NCI-H1694 (cell line): Measurements from ENCODE around the gene CEP19.
"Not testable (repeated sequence)": the region's sequence is repeated elsewhere in the genome, so short reads cannot be mapped to it uniquely, and the experiment has no call there.

Experiments used
- DNase-seq: peaks from one replicate; lab custom pipeline; 2025; lab: John Stamatoyannopoulos, UW

CEP19 gene, protein sequence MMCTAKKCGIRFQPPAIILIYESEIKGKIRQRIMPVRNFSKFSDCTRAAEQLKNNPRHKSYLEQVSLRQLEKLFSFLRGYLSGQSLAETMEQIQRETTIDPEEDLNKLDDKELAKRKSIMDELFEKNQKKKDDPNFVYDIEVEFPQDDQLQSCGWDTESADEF

DNA sequence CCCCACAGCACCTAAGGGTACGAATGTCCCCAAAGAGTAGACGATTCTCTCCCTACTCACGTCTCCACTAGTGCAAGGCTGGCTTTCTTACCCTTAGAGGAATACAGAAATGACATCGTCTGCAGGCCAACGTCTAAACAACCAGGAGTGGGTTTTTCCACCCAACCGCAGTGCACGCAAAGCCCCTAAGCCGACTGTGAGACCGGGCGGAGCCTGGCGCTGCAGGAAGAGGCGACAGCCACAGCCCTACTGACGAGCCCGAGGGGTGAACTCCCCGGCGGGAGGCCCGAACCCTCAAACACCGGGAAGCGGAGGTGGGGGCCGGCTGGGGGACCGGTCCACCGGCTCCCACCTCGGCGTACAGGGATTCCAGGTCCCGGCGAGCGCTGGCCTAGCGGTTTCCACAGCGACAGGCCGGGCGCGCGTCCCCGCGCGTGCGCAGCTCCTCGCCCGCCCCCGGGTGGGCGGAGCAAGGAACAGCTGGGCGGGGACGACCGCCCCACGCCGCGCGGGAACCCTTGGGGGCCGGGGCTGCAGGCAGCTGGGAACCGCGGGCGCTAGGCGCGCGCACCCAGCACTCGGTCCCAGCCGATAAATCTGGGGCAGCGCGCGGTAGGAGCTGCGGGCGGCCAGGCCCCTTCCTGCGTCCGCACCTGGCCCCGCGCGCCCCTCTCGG, at the start of gene CEP19, which contains the start of gene PIGX:
Gene CEP19 (minus strand): TSS at position 413 of the 676 bp plus-strand sequence. CDS start 3,593 bp downstream, outside the sequence.
Gene PIGX (plus strand): TSS at position 540 of the 676 bp plus-strand sequence.
- peak; percentile 64 for DNase-seq

DNA sequence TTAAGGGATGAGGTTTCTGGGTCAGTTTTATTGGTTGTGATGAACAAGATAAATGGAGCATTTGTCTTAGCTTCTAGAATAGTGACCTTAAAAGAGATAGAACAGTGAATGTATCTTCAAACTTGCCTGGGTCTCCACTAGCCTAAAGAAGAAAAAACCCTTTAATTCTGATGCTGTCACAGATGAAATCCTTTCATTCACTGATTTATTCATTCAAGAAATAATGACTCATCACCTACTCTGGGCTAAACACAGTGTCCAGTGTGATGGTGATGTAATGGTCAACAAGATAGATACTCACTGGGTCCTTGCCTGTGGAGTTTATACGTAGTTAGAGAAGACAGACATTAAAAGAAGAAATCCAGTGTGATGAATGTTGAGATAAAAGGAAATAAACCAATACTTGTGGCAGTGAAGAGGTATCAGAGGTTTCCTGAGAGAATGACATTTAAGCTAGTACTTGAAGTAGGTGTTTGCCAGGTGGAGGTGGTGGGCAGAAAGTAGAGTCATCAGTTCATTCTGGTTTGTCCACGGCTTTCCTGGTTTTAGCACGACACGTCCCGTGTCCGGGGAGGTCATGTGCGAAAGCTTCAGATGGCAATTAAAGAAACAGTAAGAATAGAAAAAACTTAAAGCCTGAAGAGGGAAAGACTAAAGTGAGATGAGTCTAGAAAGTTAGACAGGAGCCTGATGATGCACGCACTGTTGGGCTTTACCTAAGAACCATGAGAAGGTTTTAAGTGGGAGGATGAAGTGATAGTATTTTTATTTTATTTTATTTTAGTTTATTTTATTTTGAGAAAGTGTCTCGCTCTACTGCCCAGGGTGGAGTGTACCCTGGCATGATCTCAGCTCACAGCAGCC, 46.1 kb upstream of the CEP19 start:
- DNase-seq: no peak

DNA sequence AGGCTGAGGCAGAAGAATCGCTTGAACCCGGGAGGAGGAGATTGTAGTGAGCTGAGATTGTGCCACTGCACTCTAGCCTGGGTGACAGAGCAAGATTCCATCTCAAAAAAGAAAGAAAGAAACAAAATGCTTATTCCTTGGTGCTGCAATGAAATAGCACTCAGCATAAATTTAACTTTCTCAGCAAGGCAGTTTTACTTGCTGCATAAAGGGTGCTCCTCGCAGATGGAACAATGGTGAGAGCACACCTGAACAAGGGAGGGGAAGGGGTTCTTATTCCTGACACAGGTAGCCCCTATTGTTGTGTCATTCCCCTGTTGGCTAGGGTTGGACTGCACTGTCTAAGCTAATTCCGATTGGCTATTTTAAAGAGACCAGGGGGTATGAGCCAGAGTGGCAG, 44.7 kb upstream of the CEP19 start:
- DNase-seq: no peak

DNA sequence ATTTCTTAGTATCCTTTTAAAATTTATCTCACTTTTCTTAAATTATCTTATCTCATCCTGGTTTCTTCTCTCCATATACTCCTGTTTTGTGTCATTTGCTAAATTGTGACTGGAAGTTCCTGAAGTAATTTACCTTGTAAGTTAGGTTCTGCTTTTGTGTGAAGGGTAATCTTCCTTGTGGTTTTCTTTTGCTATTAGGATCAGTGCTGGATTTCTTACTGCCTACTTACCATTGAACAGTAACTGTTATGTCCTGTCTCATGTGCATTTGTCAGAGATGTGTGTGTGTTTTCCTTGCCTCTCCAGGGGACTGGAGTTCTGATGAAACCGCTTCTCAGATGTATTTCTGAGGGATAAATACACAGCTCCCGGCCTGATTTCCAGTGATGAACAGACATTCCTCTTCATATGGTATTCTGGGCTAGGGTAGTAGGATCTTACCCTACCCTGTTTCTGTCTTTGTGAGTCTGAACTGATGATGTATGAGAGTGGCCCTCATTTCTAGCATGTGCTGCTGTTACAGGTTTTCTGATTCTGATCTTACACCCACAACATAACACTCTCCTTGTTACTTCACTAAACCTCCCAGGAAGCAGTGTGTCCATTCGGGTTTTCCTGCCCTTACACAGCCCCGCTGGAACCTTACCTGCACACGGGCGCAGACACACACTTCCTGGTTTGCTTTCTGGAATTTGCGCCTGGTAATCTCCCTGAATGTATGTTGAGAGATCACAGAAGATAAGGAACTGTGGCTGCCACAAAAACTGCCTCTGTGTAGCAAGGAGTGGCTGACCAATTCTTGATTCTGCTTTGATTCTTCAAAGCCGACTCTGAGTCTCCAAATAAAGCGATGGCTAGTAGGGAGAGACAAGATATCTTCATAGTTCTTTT, 42.3 kb upstream of the CEP19 start:
- DNase-seq: no peak

DNA sequence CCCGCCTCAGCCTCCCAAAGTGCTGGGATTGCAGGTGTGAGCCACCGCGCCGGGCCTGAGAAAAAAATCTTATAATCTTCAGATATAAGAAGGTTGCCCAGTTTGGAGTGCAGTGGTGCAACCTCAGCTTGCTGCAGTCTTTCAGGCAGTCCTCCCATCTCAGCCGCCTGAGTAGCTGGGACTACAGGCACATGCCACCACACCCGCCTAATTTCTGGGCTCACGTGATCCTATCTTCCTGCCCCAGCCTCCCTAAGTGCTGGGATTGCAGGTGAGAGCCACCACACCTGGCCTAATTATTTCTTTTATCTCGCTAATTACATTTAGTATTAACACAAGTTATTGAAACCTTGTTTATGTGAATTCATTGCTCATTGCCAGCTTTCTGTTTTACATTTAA, 41.2 kb upstream of the CEP19 start:
- no peak for DNase-seq

DNA sequence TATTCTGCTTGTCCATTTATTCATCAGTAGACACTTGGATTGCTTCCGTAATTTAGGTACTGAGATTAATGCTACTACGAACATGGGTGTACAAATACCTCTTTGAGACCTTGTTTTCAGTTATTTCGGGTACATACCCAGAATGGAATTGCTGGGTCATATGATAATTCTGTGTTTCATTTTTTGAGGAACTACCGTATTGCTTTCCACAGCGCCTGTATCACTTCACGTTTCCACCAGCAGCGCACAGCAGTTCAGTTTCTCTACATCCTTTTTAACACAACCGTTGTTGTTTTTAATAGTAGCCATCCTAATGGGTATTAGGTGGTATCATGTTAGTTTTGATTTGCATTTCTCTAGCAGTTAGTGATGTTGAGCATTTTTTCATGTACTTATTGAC, 37.1 kb upstream of the CEP19 start:
- DNase-seq: no peak

DNA sequence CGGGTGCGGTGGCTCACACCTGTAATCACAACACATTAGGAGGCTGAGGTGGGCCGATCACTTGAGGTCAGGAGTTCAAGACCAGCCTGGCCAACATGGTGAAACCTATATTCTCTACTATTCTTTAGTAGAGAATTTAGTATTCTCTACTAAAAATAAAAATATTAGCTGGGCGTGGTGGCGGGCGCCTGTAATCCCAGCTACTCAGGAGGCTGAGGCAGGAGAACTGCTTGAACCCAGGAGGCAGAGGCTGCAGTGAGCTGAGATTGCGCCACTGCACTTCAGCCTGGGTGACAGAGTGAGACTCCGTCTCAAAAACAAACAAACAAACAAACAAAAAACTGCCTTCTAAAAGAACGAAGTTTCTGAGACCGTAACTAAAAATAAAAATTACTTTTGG, 31.5 kb upstream of the CEP19 start:
- not testable (repeated sequence) for DNase-seq

DNA sequence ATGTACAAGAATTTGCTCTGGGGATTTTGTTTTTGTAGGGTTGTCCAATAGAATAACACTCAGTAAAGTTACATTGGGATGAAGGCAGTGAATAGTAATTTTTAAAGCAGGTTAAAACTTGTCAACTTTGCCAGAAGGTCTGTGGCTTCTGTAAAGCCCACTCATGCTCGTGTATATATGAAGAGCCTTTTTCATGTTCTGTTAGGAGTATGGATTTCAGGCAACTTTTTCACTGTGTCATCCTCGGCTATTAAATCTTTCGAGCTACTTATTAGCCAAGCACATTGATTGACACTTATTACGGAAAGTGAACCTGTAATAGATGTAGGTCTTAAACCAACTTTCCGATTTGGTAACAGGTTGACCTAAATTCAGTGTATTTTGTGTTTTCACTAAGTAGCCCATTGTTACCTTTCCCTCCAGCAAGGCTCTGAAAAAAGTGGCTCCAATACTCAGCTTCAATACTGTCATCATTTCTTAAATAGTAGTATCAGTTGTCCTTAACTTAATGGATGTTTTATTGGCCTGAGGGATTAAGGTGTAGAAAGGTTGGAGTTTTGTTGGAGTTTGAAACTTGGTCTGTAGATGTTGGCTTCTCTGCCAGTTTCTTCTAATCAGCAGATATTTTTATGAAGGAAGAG, 29.3 kb upstream of the CEP19 start:
- no peak for DNase-seq

DNA sequence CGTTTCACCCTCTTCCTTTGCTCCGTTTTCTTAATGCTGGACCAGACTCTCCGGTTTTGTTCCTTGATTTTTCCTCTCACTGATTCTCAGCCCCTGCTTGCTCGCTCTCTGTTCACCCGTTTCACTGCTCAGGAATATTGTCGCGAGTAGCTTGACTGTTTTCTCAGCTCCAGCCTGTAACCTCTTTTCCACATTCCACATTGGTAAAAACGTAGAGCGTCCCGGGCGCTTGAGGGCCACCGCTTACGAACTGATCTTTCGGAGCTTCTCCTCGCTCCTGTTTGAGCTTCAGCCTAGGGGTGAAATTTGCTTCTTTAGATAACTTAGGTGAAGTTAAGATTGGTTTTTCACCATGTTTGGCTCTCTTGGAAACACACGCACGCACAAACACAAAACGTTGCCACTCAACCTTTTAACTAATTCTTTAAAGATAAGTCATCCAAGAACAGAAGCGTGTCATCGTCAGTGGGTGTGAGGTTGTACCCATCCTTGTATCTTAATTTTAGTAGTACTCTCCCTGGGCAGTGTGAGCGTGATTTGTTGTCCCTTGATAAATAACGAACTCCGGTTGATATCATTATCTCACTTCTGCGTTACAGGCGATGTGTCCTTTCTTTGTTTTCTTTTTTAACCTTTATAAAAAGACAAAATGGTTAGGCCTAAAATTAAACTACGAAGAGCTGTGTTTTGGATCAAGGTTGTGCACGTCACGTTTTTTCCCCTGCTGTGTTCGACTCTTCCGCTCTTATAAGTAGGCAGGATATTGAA, 28.6 kb upstream of the CEP19 start:
- peak; percentile 25 for DNase-seq

DNA sequence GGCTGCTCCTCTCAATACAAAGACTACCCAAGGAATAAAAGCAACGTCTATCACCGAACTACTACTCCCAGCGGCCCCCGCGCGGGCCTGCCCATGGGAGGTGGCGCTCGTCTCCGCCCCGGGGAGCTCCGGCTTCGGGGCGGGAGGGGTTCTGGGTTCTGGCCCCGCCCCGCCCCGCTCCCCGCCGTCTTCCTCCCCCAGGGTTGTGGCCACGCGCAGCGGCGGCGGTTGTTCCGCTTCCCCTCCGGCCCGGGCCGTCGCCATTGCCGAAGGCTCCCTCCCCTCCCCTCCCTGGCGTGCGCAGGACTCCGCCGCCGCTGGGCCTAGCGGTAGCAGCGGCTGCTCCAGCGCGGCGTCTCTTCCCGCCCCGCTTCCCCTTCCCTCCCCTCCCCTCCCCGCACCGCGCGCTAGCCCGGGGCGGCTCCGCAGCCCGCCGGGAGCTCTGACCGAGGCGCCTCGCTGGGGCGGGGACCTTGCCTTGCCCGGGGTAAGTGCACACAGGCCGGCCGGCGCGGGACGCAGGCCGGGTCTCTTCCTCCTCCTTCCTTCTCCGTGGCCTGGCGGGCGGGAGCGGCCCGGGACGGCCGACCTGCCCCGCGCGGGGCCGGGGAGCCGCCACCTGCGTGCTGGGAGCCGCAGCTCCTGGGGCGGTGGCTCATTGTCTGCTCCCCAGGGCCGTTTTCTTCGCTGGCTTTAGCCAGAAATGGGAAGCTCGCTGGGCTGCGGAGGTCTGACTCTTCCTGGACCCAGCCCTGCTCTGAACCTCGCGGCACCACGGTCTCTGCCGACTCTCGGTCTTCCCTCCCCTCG, 27.8 kb upstream of the CEP19 start, which contains the start of gene PAK2:
Gene PAK2 (plus strand): TSS at position 187 of the 810 bp plus-strand sequence. CDS start 42,790 bp downstream, outside the sequence.
- peak; percentile 73 for DNase-seq

DNA sequence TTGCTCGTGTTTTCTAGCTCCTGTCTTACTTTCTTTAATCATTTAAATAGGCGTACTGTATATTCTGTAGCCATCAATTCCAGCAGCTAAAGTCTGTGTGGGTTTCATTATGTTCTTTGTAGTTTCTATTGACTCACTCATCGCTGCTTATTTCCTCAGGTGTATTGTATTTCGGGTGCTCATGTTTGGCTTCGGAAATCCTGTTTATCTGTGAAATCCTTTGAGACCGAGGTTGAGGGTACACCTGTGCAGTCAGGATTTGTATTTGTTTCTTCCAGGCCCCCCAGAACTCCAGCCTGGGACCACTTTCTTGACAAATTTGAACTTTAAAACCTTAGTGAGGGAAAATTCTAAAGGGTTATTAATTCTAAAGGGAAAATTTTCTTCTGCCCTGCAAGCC, 25.6 kb upstream of the CEP19 start:
- DNase-seq: no peak

DNA sequence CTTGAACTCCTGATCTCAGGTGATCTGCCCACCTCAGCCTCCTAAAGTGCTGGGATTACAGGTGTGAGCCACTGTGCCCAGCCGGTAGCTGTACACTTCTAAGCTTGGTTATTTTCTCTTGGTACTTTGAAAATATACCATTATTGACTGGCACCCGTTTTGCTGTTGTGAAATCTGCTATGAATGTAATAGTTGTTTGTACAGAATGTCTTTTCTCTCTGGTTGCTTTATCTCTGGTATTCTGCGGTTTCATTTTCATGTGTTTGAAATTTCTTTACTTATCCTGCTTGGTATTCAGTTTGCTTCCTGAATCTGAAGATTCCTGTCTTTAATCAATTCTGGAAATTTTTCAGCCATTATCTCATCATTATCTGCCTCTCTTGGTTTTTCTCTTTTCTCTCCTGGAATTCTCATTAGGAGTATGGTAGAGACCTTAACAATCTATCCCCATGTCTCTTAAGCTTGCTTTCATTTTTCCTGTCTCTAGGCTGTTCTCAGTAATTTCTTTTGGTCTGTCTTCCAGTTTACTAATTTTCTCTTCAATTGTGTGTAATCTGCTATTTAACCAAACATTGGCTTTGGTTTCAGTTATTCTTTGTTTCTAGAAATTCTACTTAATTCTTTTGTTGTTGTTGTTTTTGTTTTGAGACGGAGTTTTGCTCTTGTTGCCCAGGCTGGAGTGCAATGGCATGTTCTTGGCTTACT, 24.8 kb upstream of the CEP19 start:
- DNase-seq: no peak

DNA sequence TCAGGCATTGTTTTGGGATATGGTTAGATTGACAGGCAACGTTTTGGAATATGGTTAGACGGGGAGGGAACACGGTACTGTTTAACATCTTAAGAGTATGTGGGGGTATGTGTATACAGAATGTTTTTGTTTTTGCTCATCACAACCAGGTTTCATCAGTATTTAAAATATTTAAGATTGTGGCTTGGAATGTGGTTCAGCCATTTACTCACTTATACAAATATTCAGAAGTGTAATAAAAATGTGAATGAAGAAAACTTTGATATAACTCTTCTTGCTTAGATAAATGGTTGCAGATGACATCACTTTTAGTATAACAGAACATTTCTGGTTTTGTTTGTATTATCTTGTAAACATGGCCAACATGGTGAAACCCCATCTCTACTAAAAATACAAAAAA, 23.7 kb upstream of the CEP19 start:
- DNase-seq: no peak

DNA sequence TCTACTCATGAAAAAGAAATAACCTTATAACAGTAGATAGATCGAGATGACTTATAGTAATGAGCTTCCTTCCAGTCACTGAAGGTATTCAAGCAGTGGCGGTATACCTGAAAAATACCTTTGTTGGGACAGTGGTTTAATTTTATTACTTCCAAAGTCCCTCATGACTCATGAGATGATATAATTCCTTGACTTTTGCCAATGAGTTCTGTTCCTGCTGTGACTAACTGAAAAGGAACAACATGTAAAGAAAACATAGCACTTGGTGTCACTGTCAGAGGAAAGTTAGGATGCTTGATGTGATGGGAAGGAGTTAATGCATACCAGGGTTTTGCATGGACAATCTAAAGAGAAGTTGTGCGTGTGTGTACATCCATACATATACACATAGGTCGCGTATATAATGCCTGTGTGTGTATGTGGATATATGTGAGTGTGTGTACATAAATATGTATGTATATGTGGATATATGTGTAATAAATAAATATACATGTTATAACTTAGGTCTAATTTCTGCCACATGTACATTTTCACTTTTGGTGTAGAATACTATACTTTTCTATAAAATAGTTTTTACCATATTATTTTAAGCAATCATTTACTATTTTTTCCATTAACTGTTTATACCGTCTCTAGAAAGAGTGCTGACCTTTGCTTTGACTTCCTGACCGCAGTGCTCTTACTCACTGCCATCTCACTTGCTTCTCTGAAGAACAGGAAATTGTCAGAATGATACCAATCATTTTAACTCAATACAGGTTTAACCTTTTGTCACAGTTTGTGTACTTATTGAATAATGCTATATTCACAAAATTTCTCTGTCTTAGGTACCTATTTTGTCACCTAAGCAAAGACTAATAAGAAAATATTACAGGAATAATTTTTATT, 15.0 kb upstream of the CEP19 start:
- DNase-seq: no peak

DNA sequence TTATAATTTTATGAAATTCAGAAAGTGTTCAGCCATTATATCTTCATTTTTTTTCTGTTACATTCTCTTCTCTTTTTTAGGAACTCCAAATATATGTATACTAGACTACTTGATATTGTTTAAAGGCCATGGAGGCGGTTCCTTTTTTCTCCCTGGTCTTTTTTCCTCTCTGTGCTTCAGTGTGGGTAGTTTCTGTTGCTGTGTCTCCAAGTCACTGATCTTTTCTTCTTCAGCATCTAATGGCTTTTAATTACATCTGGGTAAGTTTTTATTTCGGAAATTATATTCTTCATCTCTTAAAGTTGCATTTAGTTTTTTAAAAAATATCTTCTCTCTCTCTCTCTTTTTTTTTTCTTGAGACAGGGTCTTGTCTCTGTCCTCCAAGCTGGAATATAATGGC, 9.0 kb upstream of the CEP19 start:
- no peak for DNase-seq

DNA sequence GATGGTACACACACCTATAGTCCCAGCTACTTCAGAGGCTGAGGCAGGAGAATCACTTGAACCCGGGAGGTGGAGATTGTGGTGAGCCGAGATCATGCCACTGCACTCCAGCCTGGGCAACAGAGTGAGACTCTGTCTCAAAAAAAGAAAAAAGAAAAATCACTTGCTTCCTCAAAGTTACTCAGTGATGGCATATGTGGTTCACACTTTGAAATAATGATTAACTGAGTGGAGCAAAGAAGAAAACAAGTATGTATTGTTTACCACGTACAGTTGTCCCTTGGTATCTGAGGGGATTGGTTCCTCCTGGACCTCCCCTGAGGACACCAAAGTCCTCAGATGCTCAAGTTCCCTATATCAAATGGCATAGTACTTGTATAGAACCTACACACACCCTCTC, 5.1 kb upstream of the CEP19 start:
- not testable (repeated sequence) for DNase-seq

DNA sequence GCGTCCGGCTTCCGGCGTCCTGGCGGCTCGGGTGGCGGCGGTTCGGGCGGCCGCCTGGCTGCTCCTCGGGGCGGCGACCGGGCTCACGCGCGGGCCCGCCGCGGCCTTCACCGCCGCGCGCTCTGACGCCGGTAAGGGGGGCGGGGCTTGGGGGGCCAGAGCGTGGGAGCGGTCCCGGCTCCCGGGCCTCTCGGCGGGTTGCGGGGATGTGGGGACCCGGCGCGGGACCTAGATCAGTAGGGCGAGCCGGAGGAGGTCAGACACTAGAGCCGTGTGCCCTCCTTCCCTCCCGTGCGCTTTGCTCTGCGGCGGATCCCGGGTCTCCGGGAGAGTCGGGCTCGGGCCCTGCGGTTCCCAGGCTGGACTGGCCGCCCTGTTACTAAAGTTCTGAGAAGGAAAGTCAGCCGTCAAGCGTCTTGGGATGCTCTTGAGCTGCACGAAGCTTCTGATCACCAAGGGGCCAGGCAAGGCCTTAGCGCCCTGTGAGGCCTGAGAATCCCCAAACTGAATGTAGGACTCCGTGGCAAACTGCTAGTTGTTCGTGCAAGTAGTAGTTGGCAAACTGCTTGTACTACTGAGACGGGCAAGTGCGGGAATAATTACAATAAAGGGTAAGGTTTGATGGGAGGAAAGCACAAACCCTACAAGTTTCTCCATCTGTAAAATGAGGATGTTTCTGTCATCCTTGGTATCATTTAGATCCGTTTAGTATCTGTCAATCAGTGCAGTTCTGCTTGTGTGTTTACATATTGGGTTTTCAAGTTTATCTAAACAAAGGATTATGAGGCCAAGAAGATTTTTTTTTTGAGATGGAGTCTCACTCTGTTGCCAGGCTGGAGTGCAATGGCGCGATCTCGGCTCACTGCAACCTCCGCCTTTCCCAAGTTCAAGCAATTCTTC, 714 bp upstream of the CEP19 start:
- no peak for DNase-seq
